ENCODE results near the gene P4HA1.
"Not testable (repeated sequence)": the region's sequence is repeated elsewhere in the genome, so short reads cannot be mapped to it uniquely, and the experiment has no call there.

Gene P4HA1

GRCh38 chr10:73096449-73097304 lies at the start of gene P4HA1:
P4HA1 (minus strand) TSS chr10:73096866; CDS start chr10:73074883, 21,983 bp downstream.
- Mint-ChIP-seq H3K27ac (peak within 1 kb of the TSS; percentile 95), H3K27me3 (ENCODE audit: low read depth) (no peaks in the 10 kb centered on the region), H3K4me1 (ENCODE audit: low read depth) (peaks cover 31% of the 10 kb centered on the region), H3K4me3 (peak within 1 kb of the TSS; percentile 95), H3K9me3 (no peaks in the 10 kb centered on the region), H3K36me3 (ENCODE audit: low read depth) (peaks cover 9% of the 10 kb centered on the region)

- no peaks in the 10 kb centered on the region for H3K9me3 Mint-ChIP-seq
- no peaks in the 10 kb centered on the region for H3K27me3 Mint-ChIP-seq (ENCODE audit: low read depth)
- H3K4me3 Mint-ChIP-seq, result no peak overlapping the region
- H3K4me1 Mint-ChIP-seq (ENCODE audit: low read depth), result peaks cover 4% of the 10 kb centered on the region
- H3K27ac Mint-ChIP-seq, result no peak overlapping the region
- peaks cover 32% of the 10 kb centered on the region for H3K36me3 Mint-ChIP-seq (ENCODE audit: low read depth)
Observed at GRCh38 chr10:73141603-73142002, 44.9 kb upstream of the P4HA1 start.

GRCh38 chr10:73139251-73139650 lies 42.6 kb upstream of the P4HA1 start:
- Mint-ChIP-seq H3K36me3 (ENCODE audit: low read depth) (peaks cover 33% of the 10 kb centered on the region), H3K4me3 (no peak overlapping the region), H3K9me3 (no peaks in the 10 kb centered on the region), H3K27me3 (ENCODE audit: low read depth) (no peaks in the 10 kb centered on the region), H3K27ac (peak overlapping the region; percentile 11), H3K4me1 (ENCODE audit: low read depth) (peaks cover 5% of the 10 kb centered on the region)

GRCh38 chr10:73136627-73137026 lies 40.0 kb upstream of the P4HA1 start:
- no peaks in the 10 kb centered on the region for H3K27me3 Mint-ChIP-seq (ENCODE audit: low read depth)
- H3K36me3 Mint-ChIP-seq (ENCODE audit: low read depth), result peaks cover 40% of the 10 kb centered on the region
- H3K4me3 Mint-ChIP-seq, result no peak overlapping the region
- peaks cover 4% of the 10 kb centered on the region for H3K4me1 Mint-ChIP-seq (ENCODE audit: low read depth)
- no peak overlapping the region for H3K27ac Mint-ChIP-seq
- no peaks in the 10 kb centered on the region for H3K9me3 Mint-ChIP-seq

GRCh38 chr10:73134727-73135126 lies 38.1 kb upstream of the P4HA1 start:
- peaks cover 3% of the 10 kb centered on the region for H3K4me1 Mint-ChIP-seq (ENCODE audit: low read depth)
- no peak overlapping the region for H3K4me3 Mint-ChIP-seq
- peaks cover 40% of the 10 kb centered on the region for H3K36me3 Mint-ChIP-seq (ENCODE audit: low read depth)
- no peak overlapping the region for H3K27ac Mint-ChIP-seq
- H3K27me3 Mint-ChIP-seq (ENCODE audit: low read depth), result no peaks in the 10 kb centered on the region
- H3K9me3 Mint-ChIP-seq, result no peaks in the 10 kb centered on the region

GRCh38 chr10:73131913-73132686 lies 35.4 kb upstream of the P4HA1 start:
- H3K36me3 Mint-ChIP-seq (ENCODE audit: low read depth), result peaks cover 36% of the 10 kb centered on the region
- H3K4me3 Mint-ChIP-seq, result no peak overlapping the region
- no peaks in the 10 kb centered on the region for H3K9me3 Mint-ChIP-seq
- no peak overlapping the region for H3K27ac Mint-ChIP-seq
- H3K27me3 Mint-ChIP-seq (ENCODE audit: low read depth), result no peaks in the 10 kb centered on the region
- H3K4me1 Mint-ChIP-seq (ENCODE audit: low read depth), result peaks cover 3% of the 10 kb centered on the region

- H3K9me3 Mint-ChIP-seq, result no peaks in the 10 kb centered on the region
- no peak overlapping the region for H3K27ac Mint-ChIP-seq
- peaks cover 1% of the 10 kb centered on the region for H3K4me1 Mint-ChIP-seq (ENCODE audit: low read depth)
- peaks cover 37% of the 10 kb centered on the region for H3K36me3 Mint-ChIP-seq (ENCODE audit: low read depth)
- no peak overlapping the region for H3K4me3 Mint-ChIP-seq
- no peaks in the 10 kb centered on the region for H3K27me3 Mint-ChIP-seq (ENCODE audit: low read depth)
Observed at GRCh38 chr10:73131301-73131700, 34.6 kb upstream of the P4HA1 start.

GRCh38 chr10:73126343-73126742 lies 29.7 kb upstream of the P4HA1 start:
- H3K27ac Mint-ChIP-seq, result no peak overlapping the region
- no peaks in the 10 kb centered on the region for H3K9me3 Mint-ChIP-seq
- H3K27me3 Mint-ChIP-seq (ENCODE audit: low read depth), result no peaks in the 10 kb centered on the region
- H3K4me1 Mint-ChIP-seq (ENCODE audit: low read depth), result no peaks in the 10 kb centered on the region
- peaks cover 17% of the 10 kb centered on the region for H3K36me3 Mint-ChIP-seq (ENCODE audit: low read depth)
- no peak overlapping the region for H3K4me3 Mint-ChIP-seq

GRCh38 chr10:73119952-73120351 lies 23.3 kb upstream of the P4HA1 start:
- Mint-ChIP-seq H3K36me3 (ENCODE audit: low read depth) (peaks cover 4% of the 10 kb centered on the region), H3K27me3 (ENCODE audit: low read depth) (no peaks in the 10 kb centered on the region), H3K9me3 (no peaks in the 10 kb centered on the region), H3K4me3 (no peak overlapping the region), H3K4me1 (ENCODE audit: low read depth) (no peaks in the 10 kb centered on the region), H3K27ac (no peak overlapping the region)

- H3K4me1 Mint-ChIP-seq (ENCODE audit: low read depth), result no peaks in the 10 kb centered on the region
- H3K27me3 Mint-ChIP-seq (ENCODE audit: low read depth), result no peaks in the 10 kb centered on the region
- no peak overlapping the region for H3K27ac Mint-ChIP-seq
- no peak overlapping the region for H3K4me3 Mint-ChIP-seq
- H3K36me3 Mint-ChIP-seq (ENCODE audit: low read depth), result peaks cover 4% of the 10 kb centered on the region
- H3K9me3 Mint-ChIP-seq, result no peaks in the 10 kb centered on the region
Observed at GRCh38 chr10:73119457-73119856, 22.8 kb upstream of the P4HA1 start.

GRCh38 chr10:73117976-73118743 lies 21.5 kb upstream of the P4HA1 start:
- H3K27ac Mint-ChIP-seq, result no peak overlapping the region
- peaks cover 4% of the 10 kb centered on the region for H3K36me3 Mint-ChIP-seq (ENCODE audit: low read depth)
- no peak overlapping the region for H3K4me3 Mint-ChIP-seq
- H3K9me3 Mint-ChIP-seq, result no peaks in the 10 kb centered on the region
- no peaks in the 10 kb centered on the region for H3K4me1 Mint-ChIP-seq (ENCODE audit: low read depth)
- no peaks in the 10 kb centered on the region for H3K27me3 Mint-ChIP-seq (ENCODE audit: low read depth)

GRCh38 chr10:73116017-73116416 lies 19.4 kb upstream of the P4HA1 start:
- Mint-ChIP-seq H3K27me3 (ENCODE audit: low read depth) (no peaks in the 10 kb centered on the region), H3K4me3 (no peak overlapping the region), H3K9me3 (no peaks in the 10 kb centered on the region), H3K4me1 (ENCODE audit: low read depth) (peaks cover 4% of the 10 kb centered on the region), H3K27ac (no peak overlapping the region), H3K36me3 (ENCODE audit: low read depth) (peaks cover 7% of the 10 kb centered on the region)

GRCh38 chr10:73113551-73113950 lies 16.9 kb upstream of the P4HA1 start:
- Mint-ChIP-seq H3K27me3 (ENCODE audit: low read depth) (no peaks in the 10 kb centered on the region), H3K4me1 (ENCODE audit: low read depth) (peaks cover 14% of the 10 kb centered on the region), H3K36me3 (ENCODE audit: low read depth) (peaks cover 22% of the 10 kb centered on the region), H3K27ac (no peak overlapping the region), H3K9me3 (peaks cover 7% of the 10 kb centered on the region), H3K4me3 (no peak overlapping the region)

- H3K4me1 Mint-ChIP-seq (ENCODE audit: low read depth), result peaks cover 14% of the 10 kb centered on the region
- H3K27ac Mint-ChIP-seq; H3K27me3 Mint-ChIP-seq (ENCODE audit: low read depth); H3K4me3 Mint-ChIP-seq; H3K9me3 Mint-ChIP-seq: not testable (repeated sequence)
- peaks cover 25% of the 10 kb centered on the region for H3K36me3 Mint-ChIP-seq (ENCODE audit: low read depth)
Observed at GRCh38 chr10:73112032-73112431, 15.4 kb upstream of the P4HA1 start.
